Tibial artery (tissue), 4 donors: Measurements from ENCODE around the gene ESRRB.
A peak's percentile ranks its signal among the peaks of the same experiment; 100 is the strongest.

Experiments
- DNase-seq, 2 donors: peaks; one replicate each; pipeline ENCODE4 v3.0.0-alpha.2; 2019
- H3K27ac ChIP-seq, 2 donors: fragments of 200-600 bp; sonication (generic) in 1 of 2; 1 replicate in 1 of 2; 2 replicates in 1 of 2; pipeline ENCODE4 v1.5.1; 2018 to 2019; ENCODE audit warnings: mild to moderate bottlenecking in 1 of 2
- H3K27me3 ChIP-seq, 2 donors: fragments of 200-600 bp; sonication (generic) in 1 of 2; one replicate each; pipeline versions ENCODE4 v1.5.1 to v1.6.0; 2016 to 2019
- H3K36me3 ChIP-seq, 3 donors: fragments of 200-600 bp; sonication (generic) in 2 of 3; one replicate each; pipeline ENCODE4 v1.5.1; 2016 to 2019; ENCODE audit warnings: mild to moderate bottlenecking in 2 of 3
- H3K4me1 ChIP-seq, 4 donors: fragments of 200-600 bp; sonication (generic) in 2 of 4; 1 replicate in 3 of 4; 2 replicates in 1 of 4; pipeline ENCODE4 v1.5.1; 2016 to 2019
- H3K4me3 ChIP-seq, 2 donors: fragments of 200-600 bp; sonication (generic) in 1 of 2; 1 replicate in 1 of 2; 2 replicates in 1 of 2; pipeline ENCODE4 v1.5.1; 2018 to 2019; ENCODE audit warnings: mild to moderate bottlenecking in 2 of 2
- H3K9me3 ChIP-seq, 3 donors: fragments of 200-600 bp; sonication (generic) in 1 of 3; one replicate each; pipeline ENCODE4 v1.5.1; 2016 to 2019
- intact Hi-C: fragments of 100-400 bp; cut with DNase I; formaldehyde crosslinking; loops from one replicate; pipeline ENCODE4 v1.15.0; 2023; ENCODE audit warnings: low total_unique reads
- TF ChIP-seq, protein P1 (sequence below), 2 experiments: fragments of 200-600 bp in 1 of 2; fragments of 450-650 bp in 1 of 2; IDR thresholded peaks; one replicate each; pipeline ENCODE4 v1.5.1; 2017 to 2019; ENCODE audit warnings: antibody characterized with exemption in 2 of 2, mild to moderate bottlenecking in 1 of 2, moderate library complexity in 1 of 2

The ESRRB gene

DNA sequence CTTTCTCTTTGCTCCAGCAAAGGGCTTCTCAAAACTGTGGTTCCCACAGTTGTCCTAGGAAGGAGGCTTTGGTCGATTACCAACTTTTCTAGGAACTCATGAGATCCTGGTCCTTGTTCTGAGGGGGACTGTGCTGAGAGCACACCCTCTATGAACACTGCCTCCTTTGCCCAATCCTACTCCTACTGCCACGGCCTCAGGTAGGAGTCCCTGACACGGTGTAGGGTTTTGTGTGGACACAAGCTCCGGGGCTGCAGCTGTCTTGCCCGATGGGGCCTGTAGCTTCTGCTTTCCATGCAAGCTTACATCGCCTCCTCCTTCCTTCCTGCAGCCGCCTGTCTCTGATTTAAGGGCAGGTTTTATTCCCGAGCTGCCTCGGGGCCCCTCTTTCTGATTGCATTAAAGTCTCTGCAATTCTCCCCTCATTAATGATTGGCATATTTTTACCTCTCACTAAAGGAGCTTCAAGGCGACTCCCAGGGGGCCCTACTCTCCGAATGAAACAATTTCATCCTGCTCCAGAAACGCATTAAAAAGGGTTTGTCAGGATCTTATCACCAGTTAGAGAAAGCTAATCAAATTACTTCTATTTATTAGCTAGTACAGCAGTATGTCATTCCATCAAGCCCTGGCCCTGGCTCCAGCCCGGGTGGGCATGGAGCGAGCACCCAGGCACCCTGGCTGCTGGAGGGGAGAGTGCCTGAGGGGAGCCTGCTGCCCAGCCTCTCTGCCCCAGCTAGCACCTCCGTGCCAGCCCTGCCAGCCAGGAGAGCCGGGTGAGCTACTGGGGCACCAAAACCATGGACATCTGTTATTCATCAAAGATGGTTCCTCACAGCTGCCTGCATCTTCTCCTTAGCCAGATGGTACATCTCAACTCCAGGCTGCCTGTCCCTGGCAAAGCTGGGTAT lies 38.0 kb upstream of the ESRRB start:
- Histone ChIP-seq H3K9me3 (no peaks in the 10 kb centered on the region), H3K27me3 (peaks cover 0 to 5% of the 10 kb centered on the region in 2 donors), H3K36me3 (no peaks in the 10 kb centered on the region), H3K27ac (no peak overlapping the region), H3K4me3 (peak overlapping the region in 1 of 2 donors; percentile 6), H3K4me1 (no peaks in the 10 kb centered on the region)
- intact Hi-C loops, result no loop called here
- no peak for DNase-seq
- TF ChIP-seq, protein P1, sequence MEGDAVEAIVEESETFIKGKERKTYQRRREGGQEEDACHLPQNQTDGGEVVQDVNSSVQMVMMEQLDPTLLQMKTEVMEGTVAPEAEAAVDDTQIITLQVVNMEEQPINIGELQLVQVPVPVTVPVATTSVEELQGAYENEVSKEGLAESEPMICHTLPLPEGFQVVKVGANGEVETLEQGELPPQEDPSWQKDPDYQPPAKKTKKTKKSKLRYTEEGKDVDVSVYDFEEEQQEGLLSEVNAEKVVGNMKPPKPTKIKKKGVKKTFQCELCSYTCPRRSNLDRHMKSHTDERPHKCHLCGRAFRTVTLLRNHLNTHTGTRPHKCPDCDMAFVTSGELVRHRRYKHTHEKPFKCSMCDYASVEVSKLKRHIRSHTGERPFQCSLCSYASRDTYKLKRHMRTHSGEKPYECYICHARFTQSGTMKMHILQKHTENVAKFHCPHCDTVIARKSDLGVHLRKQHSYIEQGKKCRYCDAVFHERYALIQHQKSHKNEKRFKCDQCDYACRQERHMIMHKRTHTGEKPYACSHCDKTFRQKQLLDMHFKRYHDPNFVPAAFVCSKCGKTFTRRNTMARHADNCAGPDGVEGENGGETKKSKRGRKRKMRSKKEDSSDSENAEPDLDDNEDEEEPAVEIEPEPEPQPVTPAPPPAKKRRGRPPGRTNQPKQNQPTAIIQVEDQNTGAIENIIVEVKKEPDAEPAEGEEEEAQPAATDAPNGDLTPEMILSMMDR (IDR thresholded peaks at IDR 0.05), result no peak

DNA sequence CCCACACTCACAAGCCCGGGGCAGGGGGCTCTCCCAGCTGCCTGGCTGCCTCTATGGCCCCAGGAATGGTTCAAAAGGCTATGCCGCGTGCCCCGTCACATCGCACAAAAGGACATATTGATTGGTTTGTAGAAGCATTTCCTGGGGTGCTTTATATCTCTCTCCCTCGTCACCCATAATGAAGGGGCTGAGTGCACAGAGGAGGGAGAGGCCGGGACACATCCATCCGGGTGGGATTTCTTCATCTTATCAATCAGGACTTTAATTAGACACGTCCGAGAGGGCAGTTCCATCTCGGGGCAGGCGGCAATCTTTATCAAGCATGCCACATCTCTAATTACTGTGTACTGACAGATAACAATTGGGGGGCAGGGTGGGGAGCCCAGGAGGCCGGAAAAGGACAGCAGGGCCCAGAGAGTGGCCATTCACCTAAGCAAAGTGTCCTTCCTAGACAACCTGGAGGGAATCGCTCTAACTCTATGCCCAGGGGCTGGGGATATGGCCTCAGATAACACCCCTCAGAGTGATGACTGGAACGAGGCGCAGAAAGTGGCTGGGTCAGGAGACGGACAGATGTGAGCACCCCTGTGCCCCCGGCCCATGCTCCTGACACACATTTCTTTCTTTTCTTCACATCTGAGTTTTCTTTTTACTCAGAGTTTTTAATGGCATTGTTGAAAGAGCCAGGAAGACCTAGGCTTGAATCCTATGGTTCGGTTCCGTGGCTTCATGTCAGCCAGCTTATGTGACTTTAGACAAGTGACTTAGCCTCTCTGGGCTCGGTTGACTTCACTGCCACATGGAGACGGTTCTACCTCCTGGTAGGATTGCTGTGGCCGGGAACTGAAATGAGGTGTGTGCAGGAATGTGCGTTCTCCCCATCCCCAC lies 36.0 kb upstream of the ESRRB start:
- intact Hi-C loops, result no loop called here
- no peak for DNase-seq
- TF ChIP-seq, protein P1 (IDR thresholded peaks at IDR 0.05), result no peak

DNA sequence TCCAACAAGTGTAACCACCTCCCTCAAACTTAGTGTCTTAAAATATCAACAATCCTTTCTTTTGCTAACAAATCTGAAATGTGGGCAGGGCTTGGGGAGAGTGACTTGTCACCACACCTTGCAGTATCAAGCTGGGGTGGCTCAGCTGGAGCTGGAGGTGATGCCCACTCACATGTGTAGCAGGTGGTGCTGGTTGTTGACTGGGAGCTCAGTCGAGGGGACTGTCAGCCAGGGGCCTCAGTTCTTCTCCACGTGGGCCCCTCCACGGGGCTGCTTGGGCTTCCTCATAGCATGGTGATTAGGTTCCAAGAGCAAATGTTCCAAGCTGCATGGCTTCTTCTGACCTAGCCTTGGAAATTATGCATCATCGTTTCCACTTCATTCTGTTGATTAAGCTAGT lies 32.6 kb upstream of the ESRRB start:
- peaks cover 0 to 5% of the 10 kb centered on the region in 2 donors for H3K27me3 ChIP-seq
- TF ChIP-seq, protein P1 (IDR thresholded peaks at IDR 0.05), result no peak
- peaks cover 0 to 4% (median 0%) of the 10 kb centered on the region in 3 donors for H3K9me3 ChIP-seq
- no peaks in the 10 kb centered on the region for H3K4me1 ChIP-seq
- no peak overlapping the region for H3K4me3 ChIP-seq
- H3K36me3 ChIP-seq, result no peaks in the 10 kb centered on the region
- intact Hi-C loops, result no loop called here
- no peak overlapping the region for H3K27ac ChIP-seq
- no peak for DNase-seq

More for the DNA sequence above, 36.0 kb upstream of the ESRRB start:
- Histone ChIP-seq H3K4me1 (no peaks in the 10 kb centered on the region), H3K4me3 (no peak overlapping the region), H3K27ac (no peak overlapping the region), H3K9me3 (peaks cover 0 to 4% (median 0%) of the 10 kb centered on the region in 3 donors), H3K36me3 (no peaks in the 10 kb centered on the region), H3K27me3 (peaks cover 0 to 5% of the 10 kb centered on the region in 2 donors)

DNA sequence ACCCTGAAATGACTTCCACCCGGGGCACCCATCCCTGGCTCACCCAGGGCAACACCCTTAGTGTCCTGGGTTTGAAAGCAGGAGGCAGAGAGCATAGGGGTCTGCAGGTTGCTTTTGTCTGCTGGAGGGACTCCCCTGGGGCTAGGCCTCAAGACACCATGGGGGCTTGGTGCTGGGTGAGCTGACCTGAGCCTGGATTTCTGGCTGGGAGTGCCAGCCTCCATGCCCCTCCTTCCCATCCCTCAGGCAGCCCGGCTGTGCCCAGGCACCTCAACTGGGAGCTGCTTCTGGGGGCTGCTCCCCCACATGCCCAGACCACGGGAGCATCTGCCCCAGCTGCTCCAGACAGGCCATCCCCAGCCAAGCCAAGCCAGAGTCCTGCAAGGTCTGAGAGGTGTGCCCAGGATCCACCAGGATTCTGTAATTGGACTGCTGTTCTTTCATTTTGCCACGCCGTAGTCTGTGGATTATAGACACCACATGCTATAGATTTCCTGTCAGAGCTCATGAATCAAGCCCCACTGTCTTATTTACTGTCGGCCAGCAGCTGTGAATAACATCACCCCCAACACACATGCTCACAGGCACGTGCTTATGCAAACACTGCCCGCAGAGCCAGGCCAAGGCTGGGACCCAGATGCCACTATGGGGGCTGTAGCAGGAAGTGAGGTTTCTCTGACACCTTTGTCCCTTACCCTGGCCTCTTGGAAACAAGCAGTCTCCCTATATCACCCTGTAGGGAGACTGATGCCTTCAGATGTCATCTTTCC lies 29.4 kb upstream of the ESRRB start:
- TF ChIP-seq, protein P1 (IDR thresholded peaks at IDR 0.05), result no peak
- no peak for DNase-seq
- Histone ChIP-seq H3K27me3 (peaks cover 0 to 3% of the 10 kb centered on the region in 2 donors), H3K36me3 (no peaks in the 10 kb centered on the region), H3K9me3 (peaks cover 0 to 4% (median 0%) of the 10 kb centered on the region in 3 donors), H3K4me1 (no peaks in the 10 kb centered on the region), H3K27ac (no peak overlapping the region), H3K4me3 (no peak overlapping the region)
- intact Hi-C loops, result no loop called here

DNA sequence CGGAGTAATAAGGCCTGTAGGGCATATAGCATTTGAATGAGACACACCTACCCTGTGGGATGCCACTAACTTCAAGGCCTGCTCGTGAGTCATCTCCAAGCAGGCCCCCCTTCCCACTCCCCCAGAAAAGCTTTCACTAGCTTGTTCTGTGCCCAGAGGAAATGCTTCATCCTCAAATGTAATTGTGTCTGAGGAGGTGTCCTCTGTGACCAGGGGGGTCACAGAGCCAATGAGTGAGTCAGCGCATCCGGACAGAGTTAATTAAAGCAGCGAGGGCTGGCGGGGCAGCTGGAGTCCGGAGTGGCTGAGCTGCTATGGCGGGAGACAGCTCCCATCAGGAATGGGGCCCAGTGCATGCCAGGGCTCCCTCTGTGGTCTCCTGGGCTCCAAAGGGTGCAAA lies 27.0 kb upstream of the ESRRB start:
- H3K9me3 ChIP-seq, result no peaks in the 10 kb centered on the region
- H3K27me3 ChIP-seq, result peaks cover 0 to 16% of the 10 kb centered on the region in 2 donors
- H3K4me3 ChIP-seq, result no peak overlapping the region
- no peak overlapping the region for H3K27ac ChIP-seq
- no peaks in the 10 kb centered on the region for H3K36me3 ChIP-seq
- peaks cover 0 to 8% (median 5%) of the 10 kb centered on the region in 4 donors for H3K4me1 ChIP-seq
- intact Hi-C loops, result no loop called here
- TF ChIP-seq, protein P1 (IDR thresholded peaks at IDR 0.05), result no peak
- peak in 1 of 2 donors; percentile 25 for DNase-seq
